Mesodermal cell (in vitro differentiated cells): Measurements from ENCODE around the gene TBC1D2.

Experiments used
- H3K27ac ChIP-seq: 2 replicates; pipeline ENCODE4 v1.7.0; 2013; ENCODE audit warnings: mild to moderate bottlenecking, low read depth, low read length, moderate library complexity; ENCODE audit not compliant: severe bottlenecking
- H3K36me3 ChIP-seq: 2 replicates; pipeline ENCODE4 v1.7.1; 2013; ENCODE audit warnings: mild to moderate bottlenecking, low read length, moderate library complexity; ENCODE audit not compliant: control insufficient read depth, insufficient read depth
- H3K4me1 ChIP-seq: one replicate; pipeline ENCODE4 v1.7.1; 2013; ENCODE audit warnings: mild to moderate bottlenecking, low read length; ENCODE audit not compliant: insufficient read depth, control insufficient read depth, poor library complexity, severe bottlenecking
- H3K4me3 ChIP-seq: 2 replicates; pipeline ENCODE4 v1.7.0; 2013; ENCODE audit warnings: low read length, control low read depth, mild to moderate bottlenecking; ENCODE audit not compliant: insufficient read depth, poor library complexity, severe bottlenecking; ENCODE audit errors: extremely low read depth
- H3K9me3 ChIP-seq: 2 replicates; pipeline ENCODE4 v1.7.1; 2013; ENCODE audit warnings: mild to moderate bottlenecking, low read length, moderate library complexity; ENCODE audit not compliant: control insufficient read depth
- WGBS, 2 experiments: methylation state at CpG; one replicate each; pipeline ENCODE4 v1.1.5; 2013; ENCODE audit warnings: missing lambda C conversion rate in 2 of 2; ENCODE audit not compliant: insufficient coverage in 2 of 2; 5-methylcytosine and 5-hydroxymethylcytosine counted together

Gene TBC1D2

GRCh38 chr9:98229090-98229395, 26.4 kb downstream of the TBC1D2 start:
- Histone ChIP-seq H3K9me3 (no peaks in the 10 kb centered on the region), H3K36me3 (no peaks in the 10 kb centered on the region), H3K4me1 (no peaks in the 10 kb centered on the region), H3K4me3 (no peak overlapping the region), H3K27ac (no peak overlapping the region)
- WGBS, 2 experiments = 94 to 95% methylated on average over 4 of the region's 4 CpGs

- Histone ChIP-seq H3K9me3 (no peaks in the 10 kb centered on the region), H3K36me3 (no peaks in the 10 kb centered on the region), H3K4me3 (no peak overlapping the region), H3K27ac (no peak overlapping the region), H3K4me1 (peaks cover under 1% of the 10 kb centered on the region)
- 92 to 96% methylated on average over 7 to 9 of the region's 10 CpGs for WGBS, 2 experiments
Measured at GRCh38 chr9:98228392-98229089, 26.9 kb downstream of the TBC1D2 start.

- H3K36me3 ChIP-seq = no peaks in the 10 kb centered on the region
- WGBS, 2 experiments = 80 to 83% methylated on average over 4 to 5 of the region's 7 CpGs
- H3K4me1 ChIP-seq = peaks cover 7% of the 10 kb centered on the region
- H3K27ac ChIP-seq = no peak overlapping the region
- H3K9me3 ChIP-seq = no peaks in the 10 kb centered on the region
- no peak overlapping the region for H3K4me3 ChIP-seq
Measured at GRCh38 chr9:98227883-98228282, 27.6 kb downstream of the TBC1D2 start.

- Histone ChIP-seq H3K9me3 (no peaks in the 10 kb centered on the region), H3K4me1 (peaks cover 7% of the 10 kb centered on the region), H3K36me3 (no peaks in the 10 kb centered on the region), H3K27ac (no peak overlapping the region), H3K4me3 (no peak overlapping the region)
- WGBS, 2 experiments = 88 to 96% methylated on average over 3 to 4 of the region's 4 CpGs
Measured at GRCh38 chr9:98226957-98227356, 28.5 kb downstream of the TBC1D2 start.

DNA sequence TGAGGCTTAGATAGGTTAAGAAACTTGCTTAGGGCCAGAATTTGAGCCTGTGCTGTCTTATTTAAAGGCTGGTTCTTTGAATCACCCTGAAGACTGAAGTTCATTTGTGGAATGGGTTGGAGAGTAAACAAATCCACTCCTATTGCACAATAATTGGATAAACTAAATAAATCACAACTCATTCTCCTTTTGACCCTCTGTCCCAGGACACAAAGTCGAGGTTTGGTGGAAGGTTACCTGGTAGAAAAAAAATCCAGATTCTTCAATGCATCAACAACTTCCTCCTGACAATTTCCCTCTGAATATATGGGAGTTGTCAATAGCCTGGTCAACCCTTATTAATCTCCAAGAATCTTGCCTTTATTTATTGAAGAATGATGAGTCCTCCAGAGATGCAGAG, 28.9 kb downstream of the TBC1D2 start:
- Histone ChIP-seq H3K9me3 (no peaks in the 10 kb centered on the region), H3K4me3 (no peak overlapping the region), H3K4me1 (peaks cover 7% of the 10 kb centered on the region), H3K27ac (no peak overlapping the region), H3K36me3 (no peaks in the 10 kb centered on the region)
- WGBS, 2 experiments = no CpG with 5 or more reads among the region's 1 CpG

DNA sequence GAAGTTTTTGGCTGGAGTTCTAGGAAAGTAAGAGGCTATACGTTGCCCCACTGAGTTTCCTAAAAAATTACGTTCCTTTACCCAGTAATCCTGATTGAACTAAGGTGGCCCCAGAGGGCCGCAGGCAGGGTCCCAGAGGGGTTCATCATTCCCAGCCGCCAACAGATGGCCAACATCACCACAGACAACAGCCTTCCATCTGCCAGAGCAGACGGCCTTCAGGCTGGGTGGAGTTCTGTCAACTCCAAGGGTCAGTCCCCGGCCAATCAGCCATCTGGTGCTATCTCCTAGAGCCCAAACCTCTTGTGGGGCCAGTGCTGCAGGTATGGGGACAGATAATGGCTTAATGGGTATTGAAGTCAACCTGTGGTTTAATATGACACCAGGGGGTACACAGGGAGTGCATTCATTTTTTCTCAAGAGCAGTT, 30.4 kb downstream of the TBC1D2 start:
- no peak overlapping the region for H3K27ac ChIP-seq
- WGBS, 2 experiments = 85 to 96% methylated on average over 3 of the region's 6 CpGs

DNA sequence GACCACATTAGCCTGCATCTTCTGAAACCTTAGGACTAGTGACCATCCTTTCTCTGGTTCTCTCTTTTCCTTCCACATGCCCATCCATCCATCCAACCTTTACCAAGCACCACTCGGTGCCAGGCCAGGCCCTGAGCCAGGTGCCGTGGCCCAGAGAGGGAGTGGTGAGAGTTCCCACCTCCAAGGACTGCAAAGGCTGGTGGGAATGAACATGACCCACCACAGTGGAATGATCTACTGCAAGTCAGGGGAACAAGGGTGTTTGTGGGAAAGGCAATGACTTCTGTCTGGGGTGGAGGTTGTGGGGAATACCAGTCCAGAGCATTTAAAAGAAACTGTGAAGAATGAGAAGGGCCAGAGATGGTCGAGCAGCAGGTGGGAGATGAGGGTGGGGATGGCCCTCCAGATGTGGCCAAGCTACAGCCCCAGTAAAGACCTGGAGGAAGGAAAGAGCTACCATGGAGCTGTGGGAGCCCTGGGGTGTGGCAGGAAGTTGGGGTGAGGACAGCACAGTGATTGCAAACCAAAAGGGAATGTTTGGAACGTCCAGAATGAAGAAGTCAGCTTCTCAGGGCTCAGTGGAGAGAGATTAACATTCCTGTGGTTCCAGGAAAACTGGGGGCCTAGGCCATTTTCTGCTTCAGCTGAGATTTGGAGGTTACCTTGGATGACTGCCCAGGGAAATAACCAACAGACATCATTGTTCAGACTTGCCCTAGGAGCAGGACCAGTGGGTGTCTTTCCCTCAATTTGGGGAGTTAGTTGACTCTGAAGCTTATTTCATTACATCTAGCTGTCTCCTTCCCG, 32.4 kb downstream of the TBC1D2 start:
- whole genome bisulfite sequencing, 2 experiments = 50 to 84% methylated on average over 1 to 4 of the region's 5 CpGs
- H3K27ac ChIP-seq = peak overlapping the region; percentile 73
- no peak overlapping the region for H3K4me3 ChIP-seq

More for the DNA sequence above, 30.4 kb downstream of the TBC1D2 start:
- no peaks in the 10 kb centered on the region for H3K36me3 ChIP-seq
- H3K9me3 ChIP-seq = no peaks in the 10 kb centered on the region
- no peak overlapping the region for H3K4me3 ChIP-seq
- peaks cover 7% of the 10 kb centered on the region for H3K4me1 ChIP-seq

GRCh38 chr9:98220911-98221310, 34.5 kb downstream of the TBC1D2 start:
- H3K27ac ChIP-seq = no peak overlapping the region
- WGBS, 2 experiments = 97% methylated on average over 8 to 20 of the region's 21 CpGs
- H3K9me3 ChIP-seq = no peaks in the 10 kb centered on the region
- no peak overlapping the region for H3K4me3 ChIP-seq
- peaks cover 7% of the 10 kb centered on the region for H3K4me1 ChIP-seq
- no peaks in the 10 kb centered on the region for H3K36me3 ChIP-seq

More for the DNA sequence above, 32.4 kb downstream of the TBC1D2 start:
- Histone ChIP-seq H3K36me3 (no peaks in the 10 kb centered on the region), H3K4me1 (peaks cover 7% of the 10 kb centered on the region), H3K9me3 (no peaks in the 10 kb centered on the region)

- Histone ChIP-seq H3K36me3 (no peaks in the 10 kb centered on the region), H3K4me3 (no peak overlapping the region), H3K4me1 (peaks cover 7% of the 10 kb centered on the region), H3K27ac (no peak overlapping the region), H3K9me3 (no peaks in the 10 kb centered on the region)
- WGBS, 2 experiments = 88 to 90% methylated on average over 7 to 8 of the region's 11 CpGs
Measured at GRCh38 chr9:98219794-98220370, 35.6 kb downstream of the TBC1D2 start.

GRCh38 chr9:98219364-98219716, 36.1 kb downstream of the TBC1D2 start:
- H3K4me1 ChIP-seq = peaks cover 7% of the 10 kb centered on the region
- no peaks in the 10 kb centered on the region for H3K36me3 ChIP-seq
- H3K4me3 ChIP-seq = no peak overlapping the region
- no peak overlapping the region for H3K27ac ChIP-seq
- H3K9me3 ChIP-seq = no peaks in the 10 kb centered on the region
- 92 to 93% methylated on average over 5 to 6 of the region's 7 CpGs for WGBS, 2 experiments
